Thyroid gland (tissue), 4 donors: ENCODE results near the gene SMIM1. TPM values are rescaled to one million over a fixed set of nuclear protein-coding genes. Genes with fewer than 3 reads are reported as not detected.
A peak's percentile ranks its signal among the peaks of the same experiment; 100 is the strongest.

Source experiments
- DNase-seq, 2 donors: peaks; one replicate each; pipeline ENCODE4 v3.0.0-alpha.2; 2019
- H3K27ac ChIP-seq, 3 donors: fragments of 200-600 bp; sonication (generic); 1 replicate in 2 of 3; 2 replicates in 1 of 3; pipeline ENCODE4 v1.5.1; 2016 to 2019; ENCODE audit warnings: mild to moderate bottlenecking in 1 of 3, moderate library complexity in 1 of 3
- H3K27me3 ChIP-seq: fragments of 200-600 bp; sonication (generic); one replicate; pipeline ENCODE4 v1.5.1; 2019
- H3K36me3 ChIP-seq, 2 donors: fragments of 200-600 bp; sonication (generic); one replicate each; pipeline ENCODE4 v1.5.1; 2016 to 2019
- H3K4me1 ChIP-seq, 2 donors: fragments of 200-600 bp; sonication (generic); one replicate each; pipeline ENCODE4 v1.5.1; 2017 to 2019
- H3K4me3 ChIP-seq, 3 donors: fragments of 200-600 bp; sonication (generic); replicated peaks in 1 of 3; 1 replicate in 2 of 3; 2 replicates in 1 of 3; pipeline ENCODE4 v1.5.1; 2016; ENCODE audit warnings: mild to moderate bottlenecking in 1 of 3
- H3K9me3 ChIP-seq: fragments of 200-600 bp; sonication (generic); one replicate; pipeline ENCODE4 v1.5.1; 2017
- POLR2A ChIP-seq, 2 donors: fragments of 450-650 bp; IDR thresholded peaks; one replicate each; pipeline ENCODE4 v1.6.1; 2017; ENCODE audit warnings: antibody characterized with exemption in 2 of 2, mild to moderate bottlenecking in 2 of 2, moderate library complexity in 1 of 2
- WGBS, 2 donors: methylation state at CpG; one replicate each; pipeline ENCODE4 v1.1.5; 2017; 5-methylcytosine and 5-hydroxymethylcytosine counted together
- intact Hi-C: fragments of 100-400 bp; cut with DNase I; formaldehyde crosslinking; loops from one replicate; pipeline ENCODE4 v1.15.1; 2023
- total RNA-seq, 4 donors: library from RNA; depleted of rRNA; stranded (reverse); fragments of >200 nt; gene quantifications; one replicate each; pipeline ENCODE4 v1.2.3, GENCODE V29; 2016
- TF ChIP-seq, protein P1 (sequence below), 6 experiments: fragments of 200-600 bp in 3 of 6; fragments of 450-650 bp in 3 of 6; sonication (generic) in 3 of 6; IDR thresholded peaks; one replicate each; pipeline ENCODE4 v1.5.1; 2016 to 2019; ENCODE audit warnings: antibody characterized with exemption in 6 of 6, mild to moderate bottlenecking in 2 of 6, inconsistent platforms in 1 of 6, moderate library complexity in 1 of 6

The SMIM1 gene
- total RNA-seq, 4 donors from 2014 or later: 8.6 to 20.2 (median 9.7) TPM

- H3K36me3 ChIP-seq: peaks cover 22 to 31% of the 10 kb centered on the region in 2 donors
- intact Hi-C loops: no loop called here
- no peaks in the 10 kb centered on the region for H3K27me3 ChIP-seq
- no peak overlapping the region for H3K4me3 ChIP-seq
- TF ChIP-seq, protein P1, sequence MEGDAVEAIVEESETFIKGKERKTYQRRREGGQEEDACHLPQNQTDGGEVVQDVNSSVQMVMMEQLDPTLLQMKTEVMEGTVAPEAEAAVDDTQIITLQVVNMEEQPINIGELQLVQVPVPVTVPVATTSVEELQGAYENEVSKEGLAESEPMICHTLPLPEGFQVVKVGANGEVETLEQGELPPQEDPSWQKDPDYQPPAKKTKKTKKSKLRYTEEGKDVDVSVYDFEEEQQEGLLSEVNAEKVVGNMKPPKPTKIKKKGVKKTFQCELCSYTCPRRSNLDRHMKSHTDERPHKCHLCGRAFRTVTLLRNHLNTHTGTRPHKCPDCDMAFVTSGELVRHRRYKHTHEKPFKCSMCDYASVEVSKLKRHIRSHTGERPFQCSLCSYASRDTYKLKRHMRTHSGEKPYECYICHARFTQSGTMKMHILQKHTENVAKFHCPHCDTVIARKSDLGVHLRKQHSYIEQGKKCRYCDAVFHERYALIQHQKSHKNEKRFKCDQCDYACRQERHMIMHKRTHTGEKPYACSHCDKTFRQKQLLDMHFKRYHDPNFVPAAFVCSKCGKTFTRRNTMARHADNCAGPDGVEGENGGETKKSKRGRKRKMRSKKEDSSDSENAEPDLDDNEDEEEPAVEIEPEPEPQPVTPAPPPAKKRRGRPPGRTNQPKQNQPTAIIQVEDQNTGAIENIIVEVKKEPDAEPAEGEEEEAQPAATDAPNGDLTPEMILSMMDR (IDR thresholded peaks at IDR 0.05): no peak
- TF ChIP-seq POLR2A (IDR thresholded peaks at IDR 0.05): no peak
- DNase-seq: peak; percentile 62 to 70
- H3K27ac ChIP-seq: peak overlapping the region; percentile 65 to 82 (median 80)
- H3K9me3 ChIP-seq: no peaks in the 10 kb centered on the region
- 48% methylated on average over 9 of the region's 10 CpGs; no CpG with 5 or more reads in 1 of the 2 donors for WGBS, 2 donors
- H3K4me1 ChIP-seq: peaks cover 34 to 48% of the 10 kb centered on the region in 2 donors
Measured at GRCh38 chr1:3777078-3777547, 4.6 kb downstream of the SMIM1 start.

GRCh38 chr1:3777647-3778589 is 5.4 kb downstream of the SMIM1 start:
- Histone ChIP-seq H3K9me3 (no peaks in the 10 kb centered on the region), H3K27ac (peak overlapping the region in 1 of 3 donors; percentile 65), H3K36me3 (peaks cover 30 to 38% of the 10 kb centered on the region in 2 donors), H3K27me3 (no peaks in the 10 kb centered on the region), H3K4me3 (no peak overlapping the region), H3K4me1 (peaks cover 31 to 45% of the 10 kb centered on the region in 2 donors)
- no peak for DNase-seq
- WGBS, 2 donors: 78 to 94% methylated on average over 12 to 13 of the region's 20 CpGs
- intact Hi-C loops: no loop called here
- TF ChIP-seq POLR2A (IDR thresholded peaks at IDR 0.05): no peak

- no peak overlapping the region for H3K4me3 ChIP-seq
- H3K27me3 ChIP-seq: no peaks in the 10 kb centered on the region
- TF ChIP-seq, protein P1 (IDR thresholded peaks at IDR 0.05): no peak
- TF ChIP-seq POLR2A (IDR thresholded peaks at IDR 0.05): no peak
- intact Hi-C loops: no loop called here
- H3K4me1 ChIP-seq: peaks cover 28 to 37% of the 10 kb centered on the region in 2 donors
- H3K36me3 ChIP-seq: peaks cover 34 to 44% of the 10 kb centered on the region in 2 donors
- no peak for DNase-seq
- no peak overlapping the region for H3K27ac ChIP-seq
- WGBS, 2 donors: 60 to 78% methylated on average over 7 to 12 of the region's 14 CpGs
- no peaks in the 10 kb centered on the region for H3K9me3 ChIP-seq
Measured at GRCh38 chr1:3778590-3779264, 6.2 kb downstream of the SMIM1 start.

- 93 to 94% methylated on average over 23 of the region's 23 CpGs for WGBS, 2 donors
- Histone ChIP-seq H3K9me3 (no peaks in the 10 kb centered on the region), H3K27ac (no peak overlapping the region), H3K36me3 (peaks cover 40 to 51% of the 10 kb centered on the region in 2 donors), H3K4me3 (no peak overlapping the region), H3K4me1 (peaks cover 28 to 32% of the 10 kb centered on the region in 2 donors), H3K27me3 (no peaks in the 10 kb centered on the region)
- DNase-seq: no peak
- TF ChIP-seq POLR2A (IDR thresholded peaks at IDR 0.05): no peak
- TF ChIP-seq, protein P1 (IDR thresholded peaks at IDR 0.05): no peak
- intact Hi-C loops: no loop called here
Measured at GRCh38 chr1:3779265-3779911, 6.8 kb downstream of the SMIM1 start.

GRCh38 chr1:3779912-3780416 is 7.4 kb downstream of the SMIM1 start:
- no peak for TF ChIP-seq POLR2A (IDR thresholded peaks at IDR 0.05)
- TF ChIP-seq, protein P1 (IDR thresholded peaks at IDR 0.05): no peak
- 94% methylated on average over 20 of the region's 20 CpGs for WGBS, 2 donors
- Histone ChIP-seq H3K27ac (no peak overlapping the region), H3K4me3 (no peak overlapping the region), H3K9me3 (no peaks in the 10 kb centered on the region), H3K4me1 (peaks cover 26% of the 10 kb centered on the region in 2 donors), H3K27me3 (no peaks in the 10 kb centered on the region), H3K36me3 (peaks cover 46 to 56% of the 10 kb centered on the region in 2 donors)
- no peak for DNase-seq
- intact Hi-C loops: no loop called here
